Glomerular visceral epithelial cell (primary cell): ENCODE results near the gene SLC24A3.

Source experiments
- DNase-seq: peaks from one replicate; pipeline ENCODE4 v3.0.0-alpha.2; 2016; ENCODE audit errors: extremely low spot score

SLC24A3 gene

GRCh38 chr20:19384940-19385339 is 172.5 kb downstream of the SLC24A3 start:
- no peak for DNase-seq

DNA sequence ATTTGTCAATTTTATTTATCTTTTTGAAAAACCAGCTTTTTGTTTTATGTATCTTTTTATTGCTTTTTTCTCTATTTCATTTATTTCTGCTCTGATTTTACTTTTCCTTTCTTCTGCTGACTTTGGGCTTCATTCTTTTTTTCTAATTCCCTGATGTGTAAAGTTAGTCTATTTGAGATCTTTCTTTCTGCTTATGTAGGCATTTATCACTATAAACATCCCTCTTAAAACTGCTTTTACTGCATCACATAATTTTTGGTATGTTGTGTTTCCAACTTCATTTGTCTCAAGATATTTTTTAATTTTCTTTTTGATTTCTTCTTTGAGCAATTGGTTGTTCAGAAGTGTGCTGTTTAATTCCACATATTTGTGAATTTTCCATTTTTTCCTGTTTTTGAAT is 174.8 kb downstream of the SLC24A3 start:
- DNase-seq: no peak

DNA sequence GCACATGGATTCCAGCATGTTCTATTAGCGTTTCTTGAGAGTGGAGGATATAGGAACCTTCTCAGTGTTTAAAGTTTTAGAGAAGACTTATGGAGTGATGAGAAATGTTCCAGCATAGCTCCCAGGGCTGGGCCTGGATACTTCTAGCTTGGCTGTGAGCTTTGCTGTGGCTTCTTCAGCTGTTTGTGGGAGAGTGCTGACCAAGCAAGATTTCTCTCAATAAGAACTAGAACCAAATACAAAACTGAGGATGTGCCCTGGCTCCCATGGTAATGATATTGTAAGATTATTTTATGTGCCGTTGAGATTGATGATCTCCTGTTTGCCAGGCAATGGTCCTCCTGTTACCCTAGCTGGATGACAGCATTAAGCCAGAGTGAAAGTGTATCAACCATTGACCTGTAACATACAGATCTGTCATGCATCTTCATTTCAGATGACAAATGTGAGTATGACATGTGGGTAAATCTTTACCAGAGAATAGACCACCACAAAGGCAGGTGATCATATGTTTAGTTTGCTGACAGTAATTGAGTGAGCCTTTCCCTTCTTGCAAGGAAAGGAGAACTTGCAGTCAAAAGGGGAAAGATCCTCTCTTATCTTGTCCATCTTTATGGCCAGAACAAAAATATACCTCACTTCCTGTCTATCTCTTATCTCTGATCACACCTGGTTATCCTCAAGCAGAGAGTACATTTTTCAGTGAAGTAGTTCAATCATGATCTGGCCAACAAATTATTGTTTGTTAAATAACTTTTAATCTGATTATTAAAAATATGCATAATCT is 180.1 kb downstream of the SLC24A3 start:
- no peak for DNase-seq

DNA sequence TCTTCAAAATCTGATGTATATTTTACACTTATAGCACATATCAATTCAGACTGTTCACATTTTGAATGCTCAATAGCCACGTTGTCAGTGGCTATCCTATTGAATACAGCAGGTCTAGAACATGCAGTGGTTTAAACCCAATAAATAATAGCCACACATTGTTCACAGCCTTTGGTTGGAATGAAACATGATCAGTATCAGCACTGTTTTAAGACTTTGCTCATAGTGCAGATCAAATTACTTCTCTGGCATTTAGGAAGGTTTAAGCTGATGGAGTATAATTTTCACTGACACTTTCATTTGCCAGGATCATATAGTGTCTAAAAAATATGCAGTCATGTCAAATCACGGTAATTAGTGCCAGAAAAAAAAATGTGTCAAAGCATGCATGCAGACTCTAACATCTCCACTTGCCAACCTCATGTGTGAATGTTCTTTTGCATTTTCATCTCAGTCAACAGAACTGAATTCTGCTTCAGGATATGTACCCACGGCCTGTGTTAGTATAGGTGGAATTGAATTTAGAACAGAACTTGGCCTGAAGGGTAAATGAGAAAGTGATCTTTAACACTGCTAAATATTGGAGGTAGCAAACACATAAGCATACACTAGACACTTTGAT is 184.1 kb downstream of the SLC24A3 start:
- no peak for DNase-seq

- no peak for DNase-seq
These were observed 184.8 kb downstream of the SLC24A3 start for GRCh38 chr20:19397226-19397625.

GRCh38 chr20:19397666-19398065 is 185.2 kb downstream of the SLC24A3 start:
- DNase-seq: no peak

DNA sequence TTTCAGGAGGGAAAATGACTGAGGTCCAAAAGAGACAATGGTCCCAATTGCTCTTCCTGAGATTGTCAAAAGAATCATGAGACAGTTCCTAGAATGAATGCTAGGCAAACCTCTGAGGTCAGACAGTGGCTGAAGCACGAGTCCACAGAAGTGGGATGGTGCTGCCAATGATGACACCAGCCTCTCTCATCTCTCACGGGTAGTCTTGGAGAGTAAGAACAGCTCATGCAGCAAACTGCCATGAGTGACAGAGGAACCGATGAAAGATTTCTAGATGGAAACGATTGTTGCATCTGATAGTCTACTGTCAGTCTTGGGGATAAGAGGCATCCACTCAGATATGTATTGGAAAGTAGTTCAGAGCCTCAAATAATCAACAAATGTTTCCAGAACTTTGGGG is 188.7 kb downstream of the SLC24A3 start:
- no peak for DNase-seq

GRCh38 chr20:19403549-19403948 is 191.1 kb downstream of the SLC24A3 start:
- no peak for DNase-seq

DNA sequence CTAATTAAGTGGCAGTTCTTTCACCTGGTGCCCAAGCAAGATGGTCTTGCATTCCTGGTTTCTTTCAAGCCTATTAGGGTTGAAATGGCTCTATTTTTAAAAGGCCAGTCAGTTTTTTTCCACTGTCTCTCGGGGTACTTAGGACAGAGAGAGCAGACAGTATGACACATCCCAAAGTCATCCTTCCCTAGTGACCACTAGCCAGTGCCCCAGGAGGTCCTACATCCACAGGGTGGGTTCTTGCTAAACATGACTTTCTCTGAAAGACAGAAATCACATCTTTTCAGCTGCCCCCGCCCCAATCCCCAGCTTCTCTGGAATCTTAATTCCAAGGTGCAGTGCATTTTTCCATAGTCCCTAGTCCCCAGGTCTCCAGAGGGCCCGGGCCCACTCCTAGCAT is 192.4 kb downstream of the SLC24A3 start:
- no peak for DNase-seq

- DNase-seq: no peak
These were observed 193.5 kb downstream of the SLC24A3 start for GRCh38 chr20:19405958-19406357.

- DNase-seq: no peak
These were observed 193.9 kb downstream of the SLC24A3 start for GRCh38 chr20:19406381-19406780.

DNA sequence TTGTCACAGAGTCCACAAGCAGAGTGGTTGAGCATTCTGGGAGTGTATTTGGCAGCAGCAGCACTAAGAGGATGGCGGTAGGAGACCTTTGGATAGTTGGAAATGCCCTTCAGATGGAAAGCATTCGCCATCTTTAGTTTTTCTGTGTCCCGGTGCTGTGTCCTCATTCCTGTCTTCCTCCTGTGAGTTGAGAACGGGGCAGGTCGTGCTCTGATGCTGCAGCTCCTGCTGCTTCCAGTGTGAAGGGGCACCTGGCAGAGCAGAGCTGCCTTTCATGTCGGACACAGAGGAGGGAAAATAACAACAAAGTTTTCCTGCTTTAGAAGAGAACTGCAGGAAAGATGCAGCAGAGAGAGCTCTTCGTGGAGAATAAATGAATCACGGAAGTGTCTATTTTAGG is 194.8 kb downstream of the SLC24A3 start:
- no peak for DNase-seq

DNA sequence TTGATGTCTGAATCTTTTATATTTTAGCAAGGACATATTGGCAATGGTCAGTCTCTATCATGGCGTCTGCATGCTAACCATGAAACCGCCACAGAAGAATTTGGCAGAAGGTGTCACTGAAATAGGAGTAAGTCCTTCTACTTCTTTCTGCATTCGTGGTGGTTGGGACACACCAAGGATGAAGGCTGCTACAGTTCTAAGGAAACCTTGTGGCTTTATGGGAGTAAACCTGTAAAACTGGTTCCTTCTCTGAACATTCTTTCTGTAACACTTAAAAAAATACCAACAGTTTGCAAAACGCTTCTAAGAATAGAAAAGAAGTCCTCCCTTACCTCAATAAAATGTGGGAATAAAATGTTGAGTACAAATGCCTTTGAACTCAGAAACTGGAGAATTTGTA is 195.3 kb downstream of the SLC24A3 start:
- no peak for DNase-seq

DNA sequence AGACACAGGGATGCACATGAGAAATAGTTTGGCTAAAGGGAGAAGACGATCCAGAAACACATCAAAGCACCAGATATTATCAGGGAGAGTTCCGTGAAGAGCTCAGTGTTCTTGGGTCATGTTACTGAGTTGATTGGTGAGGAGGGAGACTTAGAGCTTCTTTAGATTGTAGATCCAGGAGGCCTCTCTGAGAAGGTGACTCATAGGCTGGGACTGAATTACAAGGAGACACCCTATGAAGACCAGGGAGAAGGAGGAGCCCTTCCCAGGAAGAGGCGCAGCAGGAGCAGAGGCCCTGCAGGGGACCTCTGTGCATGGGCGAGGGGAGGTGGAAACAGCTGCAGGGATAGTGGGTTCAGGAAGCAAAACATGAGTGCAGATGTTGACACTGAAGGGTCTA is 196.5 kb downstream of the SLC24A3 start:
- no peak for DNase-seq

GRCh38 chr20:19411811-19412210 is 199.4 kb downstream of the SLC24A3 start:
- DNase-seq: no peak

DNA sequence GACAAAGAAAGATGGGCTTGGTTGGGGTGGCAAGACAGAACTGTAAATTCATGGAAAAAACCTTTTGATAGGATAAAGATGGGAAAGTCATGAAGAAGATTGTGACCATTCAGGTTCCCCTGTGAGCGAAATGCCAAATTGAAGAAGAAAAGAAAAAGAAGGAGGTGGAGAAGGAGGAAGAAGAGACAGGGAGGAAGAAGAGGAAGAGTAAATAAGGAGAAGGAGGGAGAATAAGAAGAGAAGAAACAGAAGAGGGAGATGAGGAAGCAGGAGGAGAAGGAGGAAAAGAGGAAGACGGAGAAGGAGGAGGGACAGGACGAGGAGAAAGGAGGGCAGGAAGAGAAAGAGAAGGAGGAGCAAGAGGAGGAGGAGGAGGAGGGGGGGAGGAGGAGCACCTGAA is 199.8 kb downstream of the SLC24A3 start:
- DNase-seq: no peak

DNA sequence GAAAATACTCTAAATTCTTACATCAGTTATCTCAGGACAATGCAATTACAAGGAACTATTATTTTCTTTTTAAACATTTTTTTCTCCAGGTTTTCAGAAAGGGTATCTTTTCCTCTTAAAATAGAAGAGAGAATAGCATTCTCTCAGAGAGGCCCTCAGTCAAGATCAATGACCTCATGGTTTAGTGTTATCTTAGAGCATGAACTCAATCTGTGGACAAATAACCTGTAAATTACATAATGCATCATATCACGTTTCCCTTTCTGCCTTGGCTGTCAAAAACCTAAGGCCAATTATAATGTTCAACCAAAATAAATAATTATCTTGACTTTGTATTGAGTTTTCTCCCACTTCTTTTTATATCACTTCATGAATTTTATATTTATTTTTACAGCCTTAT is 202.2 kb downstream of the SLC24A3 start:
- no peak for DNase-seq

GRCh38 chr20:19415786-19416185 is 203.3 kb downstream of the SLC24A3 start:
- DNase-seq: no peak

GRCh38 chr20:19416627-19417026 is 204.2 kb downstream of the SLC24A3 start:
- no peak for DNase-seq

GRCh38 chr20:19419396-19419795 is 207.0 kb downstream of the SLC24A3 start:
- DNase-seq: no peak

GRCh38 chr20:19423097-19423899 is 210.9 kb downstream of the SLC24A3 start:
- DNase-seq: no peak

DNA sequence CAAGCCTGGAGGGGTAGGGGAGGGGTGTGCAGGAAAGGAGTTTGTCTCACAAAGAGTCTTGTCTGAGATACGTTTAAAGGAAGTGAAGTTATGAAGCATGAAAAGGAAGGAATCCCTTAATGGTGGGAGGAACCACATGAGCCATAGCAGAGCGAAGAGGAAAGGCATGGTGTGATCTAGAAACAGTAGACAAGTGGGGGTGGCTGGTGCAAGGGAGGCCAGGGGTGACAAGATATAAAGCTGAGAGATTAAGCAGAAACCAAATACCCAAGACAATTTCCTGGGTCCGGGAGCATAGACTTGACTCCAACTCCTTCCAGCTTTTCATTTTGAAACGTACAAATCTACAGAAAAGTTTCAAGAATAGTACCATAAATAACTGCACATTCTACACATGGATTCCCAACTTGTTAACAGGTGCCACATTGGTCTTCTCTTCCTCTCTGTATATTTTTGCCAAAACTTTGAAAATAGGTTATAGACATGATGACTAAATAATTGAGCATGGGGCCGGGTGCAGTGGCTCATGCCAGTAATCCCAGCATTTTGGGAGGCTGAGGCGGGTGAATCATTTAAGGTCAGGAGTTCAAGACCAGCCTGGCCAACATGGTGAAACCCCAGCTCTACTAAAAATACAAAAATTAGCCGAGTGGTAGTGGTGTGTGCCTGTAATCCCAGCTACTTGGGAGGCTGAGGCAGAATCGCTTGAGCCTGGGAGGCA is 211.6 kb downstream of the SLC24A3 start:
- DNase-seq: no peak
